GM21619 (cell line): ENCODE measurements around the gene PPP4R3A.
"Not testable (repeated sequence)": the region's sequence is repeated elsewhere in the genome, so short reads cannot be mapped to it uniquely, and the experiment has no call there.

ENCODE experiments used
- ATAC-seq: cut with Tn5 transposase; IDR thresholded peaks from one replicate; pipeline ENCODE4 v1.9.1; 2021; ENCODE audit not compliant: unreplicated experiment

Gene PPP4R3A

DNA sequence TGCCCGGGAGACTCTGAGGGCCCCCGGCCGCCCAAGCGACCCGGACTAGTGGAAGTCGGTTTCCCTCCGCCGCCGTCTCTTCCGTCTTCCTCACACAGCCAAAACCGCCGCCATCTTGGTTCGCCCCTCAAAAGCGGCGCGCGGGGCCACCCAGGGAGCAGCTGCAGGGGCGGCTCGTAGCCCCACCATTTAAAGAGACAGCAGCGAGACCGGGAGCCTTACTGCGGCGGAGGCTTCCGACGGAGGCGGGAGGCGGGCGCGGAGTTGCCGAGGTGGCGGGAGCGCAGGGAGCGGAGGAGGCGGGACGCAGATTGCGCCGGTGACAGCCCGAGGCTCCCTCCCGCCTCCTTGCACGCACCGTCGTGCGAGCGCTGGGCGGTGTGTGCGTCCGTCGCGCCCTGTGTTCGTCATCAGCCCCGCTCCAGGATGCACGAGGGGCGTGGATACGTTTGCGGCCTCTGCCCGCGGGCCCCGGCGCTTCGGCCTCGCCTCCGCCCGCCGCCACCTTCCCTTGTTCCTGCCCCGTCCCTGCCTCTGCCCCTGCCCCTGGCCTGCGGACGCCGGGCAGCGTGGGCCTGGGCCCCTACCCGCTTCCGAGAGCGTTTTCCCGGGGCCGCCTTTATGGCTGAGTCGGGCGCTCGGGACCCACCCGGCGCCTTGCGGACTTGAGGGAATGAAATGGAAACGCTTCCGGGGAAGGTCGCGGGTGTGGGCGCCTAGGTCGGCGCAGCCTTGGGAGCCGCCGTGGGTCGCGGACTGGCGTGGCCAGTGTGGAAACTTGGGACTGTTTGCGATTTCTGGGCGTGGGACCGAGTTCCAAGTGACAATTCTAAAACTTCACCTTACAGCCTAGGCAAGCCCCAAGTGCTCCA, at the start of gene PPP4R3A:
TSS of gene PPP4R3A (minus strand) at position 140 of the 872 bp plus-strand sequence. CDS start 663 bp downstream, outside the sequence.
- peak; percentile 73 for ATAC-seq

DNA sequence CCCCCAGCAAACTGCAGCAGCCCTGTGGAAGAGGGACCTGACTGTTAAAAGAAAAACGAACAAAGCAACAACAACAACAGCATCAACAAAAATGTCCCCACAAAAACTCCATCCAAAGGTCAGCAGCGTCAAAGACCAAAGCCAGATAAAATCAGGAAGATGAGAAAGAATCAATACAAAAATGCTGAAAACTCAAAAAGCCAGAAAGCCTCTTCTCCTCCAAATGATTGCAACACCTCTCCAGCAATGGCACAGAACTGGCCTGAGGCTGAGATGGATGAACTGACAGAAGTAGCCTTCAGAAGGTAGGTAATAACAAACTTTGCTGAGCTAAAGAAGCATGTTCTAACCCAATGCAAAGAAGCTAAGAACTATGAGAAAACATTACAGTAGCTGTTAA, 45.4 kb upstream of the PPP4R3A start:
- no peak for ATAC-seq

DNA sequence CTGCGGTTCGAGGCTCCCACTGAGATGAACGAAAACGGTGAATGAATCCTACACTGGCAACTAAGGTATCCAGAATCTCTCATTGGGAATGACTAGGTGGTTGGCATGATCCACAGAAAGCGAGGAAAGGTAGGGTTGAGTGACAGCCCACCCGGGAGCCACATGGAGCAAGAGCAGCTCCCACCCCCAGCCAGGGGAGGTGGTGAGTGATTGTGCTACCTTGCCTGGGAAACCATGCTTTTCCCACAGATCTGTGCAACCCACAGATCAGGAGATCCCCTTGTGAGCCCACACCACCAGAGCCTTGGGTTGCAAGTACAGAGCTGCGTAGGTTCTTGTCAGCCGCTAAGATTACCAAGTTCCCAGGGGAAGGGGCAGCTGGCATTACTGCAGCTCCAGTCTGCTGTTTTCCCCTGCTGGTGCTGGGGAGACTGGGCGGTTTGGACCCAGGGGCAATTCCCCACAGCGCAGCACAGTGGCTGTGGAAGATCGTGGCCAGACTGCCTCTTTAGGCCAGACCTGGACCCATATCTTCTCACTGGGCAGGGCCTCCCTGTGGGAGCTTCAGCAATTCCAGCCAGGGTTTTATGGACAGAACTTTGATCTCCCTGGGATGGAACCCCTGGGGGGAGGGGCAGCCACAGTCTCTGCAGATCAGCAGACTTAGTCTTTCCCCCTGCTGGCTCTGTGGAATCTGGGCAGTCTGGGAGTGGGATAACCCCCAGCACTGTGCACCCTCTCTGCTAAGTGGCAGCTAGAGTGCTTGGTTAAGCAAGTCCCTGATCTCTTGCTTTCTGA, 44.6 kb upstream of the PPP4R3A start:
- ATAC-seq = no peak

DNA sequence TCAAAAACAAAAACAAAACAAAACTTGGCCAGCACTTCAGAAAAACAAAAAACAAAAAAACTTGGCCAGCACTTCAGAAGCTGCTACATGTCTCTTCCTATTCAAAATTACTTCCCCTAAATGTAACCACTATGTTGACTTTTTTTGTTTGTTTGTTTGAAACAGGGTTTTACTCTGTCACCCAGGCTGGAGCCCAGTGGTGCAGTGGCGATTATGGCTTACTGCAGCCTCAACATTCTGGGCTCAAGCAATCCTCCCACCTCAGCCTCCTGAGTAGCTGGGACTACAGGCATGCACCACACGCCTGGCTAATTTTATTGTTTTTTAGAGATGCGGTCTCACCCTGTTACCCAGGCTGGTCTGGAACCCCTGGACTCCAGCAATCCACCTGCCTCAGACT, 38.0 kb upstream of the PPP4R3A start:
- no peak for ATAC-seq

DNA sequence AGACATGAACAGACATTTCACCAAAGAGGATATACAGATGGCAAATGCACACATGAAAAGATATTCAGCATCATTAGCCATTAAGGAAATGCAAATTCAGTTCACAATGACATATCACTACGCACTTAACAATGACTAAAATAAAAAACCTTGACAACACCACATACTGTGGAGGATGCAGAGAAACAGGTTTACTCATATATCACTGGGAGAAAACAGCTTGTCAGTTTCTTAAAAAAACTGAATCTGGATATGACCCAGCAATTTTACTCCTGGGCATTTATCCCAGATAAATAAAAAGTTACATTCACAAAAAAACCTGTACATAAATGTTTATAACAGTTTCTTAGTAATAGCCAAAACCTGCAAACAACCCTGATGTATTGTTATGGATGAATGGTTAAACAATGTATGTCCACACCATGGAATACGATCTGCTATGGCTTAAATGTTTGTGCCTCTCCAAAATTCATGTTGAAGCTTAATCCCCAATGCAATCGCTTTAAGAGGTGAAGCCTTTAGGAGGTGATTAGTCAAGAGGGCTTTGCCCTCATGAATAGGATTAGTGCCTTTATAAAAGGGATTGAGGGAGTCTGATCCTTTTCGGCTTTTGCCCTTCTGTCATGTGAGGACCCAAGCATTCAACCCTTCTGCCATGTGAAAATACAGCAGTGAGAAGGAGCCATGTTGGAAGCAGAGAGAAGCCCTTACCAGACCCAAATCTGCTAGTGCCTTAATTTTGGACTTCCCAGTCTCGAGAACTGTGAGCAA, 36.0 kb upstream of the PPP4R3A start:
- no peak for ATAC-seq

DNA sequence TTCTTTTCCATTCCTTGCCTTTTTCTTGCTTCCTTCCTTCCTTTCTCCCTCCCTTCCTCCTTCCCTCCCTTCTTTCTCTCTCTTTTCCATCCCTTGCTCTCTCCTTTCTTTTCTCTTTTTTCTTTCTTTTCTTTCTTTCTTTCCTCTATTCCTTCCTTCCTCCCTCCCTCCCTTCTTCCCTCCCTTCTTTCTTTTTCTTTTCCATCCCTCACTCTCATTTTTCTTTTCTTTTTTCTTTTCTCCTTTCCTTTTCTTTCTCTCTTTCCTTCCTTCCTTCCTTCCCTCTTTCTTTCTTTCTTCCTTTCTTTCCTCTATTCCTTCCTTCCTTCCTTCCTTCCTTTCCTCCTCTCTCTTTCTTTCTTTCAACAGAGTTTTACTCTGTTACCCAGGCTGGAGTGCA, 35.1 kb upstream of the PPP4R3A start:
- no peak for ATAC-seq

DNA sequence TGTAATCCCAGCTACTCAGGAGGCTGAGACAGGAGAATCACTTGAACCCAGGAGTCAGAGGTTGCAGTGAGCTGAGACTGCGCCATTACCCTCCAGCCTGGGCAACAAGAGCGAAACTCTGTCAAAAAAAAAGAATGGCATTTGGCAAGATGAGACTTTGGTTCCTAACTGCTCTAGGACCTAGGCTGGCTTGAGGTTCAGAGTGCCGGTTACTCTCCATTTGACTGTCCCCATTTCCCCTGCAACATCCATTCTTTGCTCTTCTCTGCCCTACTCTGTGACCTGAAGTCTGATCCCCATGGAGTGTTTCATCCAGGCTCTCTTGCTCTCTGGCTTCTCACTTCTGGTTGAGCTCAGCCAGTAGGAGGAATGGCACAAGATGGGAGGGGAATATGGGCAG, 26.2 kb upstream of the PPP4R3A start:
- ATAC-seq = no peak

DNA sequence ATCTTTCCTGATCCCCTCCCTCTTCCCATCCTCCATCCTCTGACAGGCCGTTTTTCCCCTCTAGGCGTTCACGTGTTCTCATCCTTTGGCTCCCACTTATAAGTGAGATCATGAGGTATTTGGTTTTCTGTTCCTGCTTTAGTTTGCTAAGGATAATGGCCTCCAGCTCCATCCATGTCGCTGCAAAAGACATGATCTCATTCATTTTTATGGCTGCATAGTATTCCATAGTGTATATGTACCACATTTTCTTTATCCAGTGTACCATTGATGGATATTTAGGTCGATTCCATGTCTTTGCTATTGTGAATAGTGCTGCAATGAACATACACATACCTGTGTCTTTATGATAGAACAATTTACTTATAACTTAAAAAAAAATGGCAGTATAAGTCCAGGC, 23.9 kb upstream of the PPP4R3A start:
- ATAC-seq = not testable (repeated sequence)

DNA sequence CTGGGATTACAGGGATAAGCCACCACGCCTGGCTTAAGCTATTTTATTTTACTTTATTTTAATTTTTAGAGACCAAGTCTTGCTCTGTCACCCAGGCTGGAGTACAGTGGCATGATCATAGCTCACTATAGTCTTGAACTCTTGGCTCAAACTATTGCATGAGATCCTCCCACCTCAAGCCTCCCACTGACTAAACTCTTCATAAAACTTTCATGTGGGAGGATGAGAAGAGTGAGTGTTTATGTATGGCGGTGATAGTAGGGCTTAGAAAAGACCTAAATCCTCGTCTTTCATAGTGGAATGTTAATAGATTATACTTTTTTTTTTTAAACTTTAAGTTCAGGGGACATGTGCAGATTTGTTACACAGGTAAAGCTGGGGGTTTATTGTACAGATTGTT, 23.5 kb upstream of the PPP4R3A start:
- ATAC-seq = no peak

DNA sequence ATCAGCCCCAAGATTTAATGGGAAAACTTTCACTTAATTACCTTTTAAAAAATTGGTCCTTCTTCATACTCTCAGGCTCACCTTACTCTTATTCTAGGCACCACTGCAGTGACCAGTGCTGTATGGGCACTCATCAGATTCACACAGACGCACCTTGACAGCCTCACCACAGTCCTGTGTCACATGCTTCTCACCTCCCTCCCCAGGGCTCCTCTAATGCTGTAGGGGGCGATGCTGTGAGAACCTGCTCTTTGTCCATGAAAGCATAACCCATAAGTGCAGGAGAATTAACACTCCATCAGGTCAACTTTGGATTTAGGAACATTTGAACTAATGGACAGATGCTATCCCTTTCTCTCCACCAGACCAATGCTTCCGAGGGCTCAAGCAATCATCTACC, 13.9 kb upstream of the PPP4R3A start:
- ATAC-seq = no peak

DNA sequence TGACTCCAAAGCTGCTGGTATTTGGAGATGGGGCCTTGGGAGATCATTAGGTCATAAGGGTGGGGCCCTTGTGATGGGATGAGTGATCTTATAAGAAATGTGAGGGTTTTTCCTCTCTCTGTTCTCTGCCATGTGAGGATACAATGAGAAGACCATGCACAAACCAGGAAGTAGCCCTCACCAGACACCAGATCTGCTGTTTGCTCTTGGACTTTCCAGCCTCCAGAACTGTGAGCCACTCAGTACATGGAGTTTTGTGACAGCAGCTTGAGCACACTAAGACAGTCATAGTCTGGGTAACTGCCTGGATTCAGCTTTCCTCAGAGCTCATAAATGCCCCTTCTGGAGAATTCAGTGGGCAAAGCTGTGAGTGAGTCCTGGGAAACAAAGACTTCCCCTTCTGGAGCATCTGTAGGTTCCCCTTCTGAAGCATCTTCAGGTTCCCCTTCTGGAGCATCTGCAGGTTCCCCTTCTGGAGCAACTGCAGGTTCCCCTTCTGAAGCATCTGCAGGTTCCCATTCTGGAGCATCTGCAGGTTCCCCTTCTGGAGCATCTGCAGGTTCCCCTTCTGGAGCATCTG, 11.0 kb upstream of the PPP4R3A start:
- no peak for ATAC-seq

DNA sequence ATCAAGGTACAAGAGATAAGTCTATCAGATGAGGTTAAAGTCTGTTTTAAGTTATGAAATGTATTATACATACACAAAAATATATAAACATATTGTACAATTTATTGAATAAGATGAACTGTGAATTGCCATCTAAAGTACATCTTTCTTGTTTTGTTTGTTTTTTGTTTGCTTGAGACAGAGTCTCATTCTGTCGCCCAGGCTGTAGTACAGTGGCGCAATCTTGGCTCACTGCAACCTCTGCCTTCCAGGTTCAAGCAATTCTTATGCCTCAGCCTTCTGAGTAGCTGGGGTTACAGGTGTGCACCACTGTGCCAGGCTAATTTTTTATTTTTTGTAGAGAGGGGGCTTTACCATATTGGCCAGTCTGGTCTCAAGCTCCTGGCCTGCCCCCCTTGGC, 10.0 kb upstream of the PPP4R3A start:
- ATAC-seq = no peak

DNA sequence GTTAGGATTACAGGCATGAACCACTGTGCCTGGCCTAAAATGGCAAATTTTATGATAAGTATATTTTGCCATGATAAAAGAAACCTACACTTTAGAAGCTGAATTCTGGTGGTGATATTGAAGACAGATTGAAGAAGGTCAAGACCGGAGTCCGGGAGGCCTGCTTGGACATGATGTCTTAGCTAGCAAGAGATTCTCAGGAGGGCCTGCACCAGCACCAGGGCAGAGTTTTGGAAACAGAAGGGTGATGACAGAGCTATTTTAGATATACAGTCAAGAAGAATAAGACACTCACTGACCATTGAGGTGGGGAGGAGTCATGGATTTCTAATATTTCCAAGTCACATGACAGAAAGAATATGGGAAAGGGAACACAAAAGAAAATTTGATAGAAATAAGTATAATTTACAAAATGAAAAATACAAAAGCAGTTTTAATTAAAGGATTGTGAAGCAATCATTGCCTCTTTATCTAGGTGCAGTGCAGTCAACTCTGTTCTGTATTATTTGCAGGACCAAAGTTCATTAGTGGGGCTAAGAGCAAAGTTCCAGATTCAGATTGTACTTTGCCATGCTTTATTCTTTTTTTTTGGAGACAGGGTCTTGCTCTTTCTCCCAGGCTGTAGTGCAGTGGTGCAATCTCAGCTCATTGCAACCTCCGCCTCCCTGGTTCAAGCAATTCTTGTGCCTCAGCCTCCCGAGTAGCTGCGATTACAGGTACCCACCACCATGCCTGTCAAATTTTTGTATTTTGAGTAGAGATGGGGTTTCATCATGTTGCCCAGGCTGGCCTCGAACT, 9.3 kb upstream of the PPP4R3A start:
- ATAC-seq = no peak

DNA sequence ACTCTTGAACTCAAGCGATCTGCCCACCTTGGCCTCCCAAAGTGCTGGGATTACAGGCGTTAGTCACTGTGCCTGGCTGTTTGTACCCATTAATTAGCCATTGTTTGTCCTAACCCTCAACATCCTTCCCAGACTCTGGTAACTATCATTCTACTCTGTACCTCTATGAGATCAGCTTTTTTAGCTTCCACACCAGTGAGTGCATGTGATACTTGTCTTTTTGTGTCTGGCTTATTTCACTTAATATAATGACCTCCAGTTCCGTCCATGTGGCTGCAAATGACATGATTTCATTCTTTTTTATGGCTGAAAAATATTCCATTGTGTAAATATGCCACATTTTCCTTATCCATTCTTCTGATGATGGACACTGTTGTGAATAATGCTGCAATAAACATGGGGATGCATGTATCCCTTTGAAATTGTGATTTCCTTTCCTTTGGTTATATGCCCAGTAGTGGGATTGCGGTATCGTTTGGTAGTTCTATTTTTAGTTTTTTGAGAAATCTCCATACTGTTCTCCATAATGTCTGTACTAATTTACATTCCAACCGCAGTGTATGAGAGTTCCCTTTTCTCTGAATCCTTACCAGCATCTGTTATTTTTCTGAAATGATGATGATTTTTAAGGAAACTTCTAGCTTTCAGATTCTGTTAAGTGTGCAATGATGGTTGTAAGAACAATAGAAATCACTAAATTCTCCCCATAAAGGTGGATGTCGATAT, 6.7 kb upstream of the PPP4R3A start:
- no peak for ATAC-seq

DNA sequence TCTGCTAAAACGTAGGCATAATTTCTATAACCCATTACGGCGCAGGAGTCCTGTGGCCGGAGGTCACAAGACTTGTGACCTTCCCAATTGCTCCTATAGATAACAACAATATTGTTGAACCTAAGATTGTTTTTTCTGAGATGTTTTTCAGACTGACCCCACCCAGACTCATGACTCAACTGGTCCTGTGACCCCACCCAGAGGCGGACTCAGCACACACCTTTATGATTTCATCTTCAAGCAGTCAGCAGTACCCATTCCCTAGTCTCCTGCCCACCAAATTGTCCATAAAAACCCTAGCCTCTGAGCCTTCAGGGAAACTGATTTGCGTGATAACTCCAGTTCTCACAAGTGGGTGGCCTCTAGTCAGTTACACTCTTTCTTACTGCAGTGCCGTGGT, 5.9 kb upstream of the PPP4R3A start:
- ATAC-seq = no peak

DNA sequence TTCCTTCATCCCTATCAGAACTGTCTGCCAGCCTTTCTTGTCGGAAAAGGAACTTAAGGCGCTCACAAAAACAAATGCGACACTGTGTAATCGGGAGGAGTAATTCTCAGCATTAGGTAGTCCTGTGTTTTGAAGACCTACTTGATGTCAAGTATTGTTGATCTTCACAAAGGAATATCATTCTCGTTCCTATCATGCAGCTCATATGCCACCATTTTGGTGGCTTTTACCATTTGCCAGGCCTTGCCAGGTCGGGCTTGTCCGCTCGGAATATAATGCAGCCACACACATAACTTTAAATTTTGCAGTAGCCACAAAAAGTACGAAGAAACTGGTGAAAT, 903 bp upstream of the PPP4R3A start:
- no peak for ATAC-seq

DNA sequence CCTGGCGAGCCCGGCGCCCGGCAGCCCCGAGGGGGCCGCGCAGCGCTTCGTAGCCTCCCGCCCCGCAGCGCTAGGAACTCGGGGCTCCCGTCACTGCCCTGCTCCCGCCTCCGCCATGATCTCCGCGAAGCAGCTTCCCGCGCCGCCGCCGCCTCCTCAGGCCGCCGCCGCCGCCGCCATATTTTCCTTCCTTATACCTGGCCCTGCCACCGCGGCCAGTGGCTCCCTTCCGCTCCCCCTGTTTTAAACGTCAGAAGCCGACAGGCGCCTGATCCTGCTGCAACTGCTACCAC, 286 bp downstream of the PPP4R3A start:
- ATAC-seq = peak; percentile 28

DNA sequence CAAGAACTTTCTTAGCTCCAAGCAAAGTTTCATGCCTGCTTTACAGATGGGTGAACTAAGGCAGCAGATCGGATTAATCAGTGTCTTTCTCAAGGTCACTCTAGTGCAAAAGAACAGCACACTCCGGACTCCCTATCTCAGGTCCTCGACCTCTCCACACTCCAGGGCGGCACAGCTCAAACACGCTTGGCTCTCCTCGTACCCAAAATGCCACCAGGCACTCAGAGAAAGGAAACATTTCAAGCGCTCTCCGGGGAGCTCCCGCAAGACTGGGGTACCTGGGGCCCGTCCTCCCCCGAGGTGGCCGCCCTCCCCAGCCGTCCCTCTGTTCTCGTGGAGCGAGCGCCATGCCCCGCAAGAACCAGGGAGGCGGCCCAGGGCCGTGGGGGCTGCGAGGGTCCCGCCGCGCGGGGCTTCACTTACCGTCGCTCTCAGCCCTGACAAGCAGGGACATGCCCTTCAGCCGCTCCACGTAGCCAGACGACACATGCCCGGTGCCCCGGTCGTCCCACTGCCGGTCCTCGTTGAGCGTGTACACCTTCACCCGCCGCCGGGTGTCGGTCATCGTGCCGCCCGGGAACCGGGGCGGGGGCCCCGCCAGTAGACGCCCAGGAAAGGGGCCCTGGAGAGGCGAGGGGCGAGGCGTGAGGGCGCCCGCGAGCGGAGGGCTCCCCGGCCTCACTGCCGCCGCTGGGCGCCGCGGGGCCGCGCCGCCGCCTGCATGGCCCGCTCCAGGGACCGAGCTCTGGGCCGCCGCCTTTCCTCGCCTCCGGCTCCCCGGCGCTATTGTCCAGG, 830 bp downstream of the PPP4R3A start:
- ATAC-seq = peak; percentile 18

DNA sequence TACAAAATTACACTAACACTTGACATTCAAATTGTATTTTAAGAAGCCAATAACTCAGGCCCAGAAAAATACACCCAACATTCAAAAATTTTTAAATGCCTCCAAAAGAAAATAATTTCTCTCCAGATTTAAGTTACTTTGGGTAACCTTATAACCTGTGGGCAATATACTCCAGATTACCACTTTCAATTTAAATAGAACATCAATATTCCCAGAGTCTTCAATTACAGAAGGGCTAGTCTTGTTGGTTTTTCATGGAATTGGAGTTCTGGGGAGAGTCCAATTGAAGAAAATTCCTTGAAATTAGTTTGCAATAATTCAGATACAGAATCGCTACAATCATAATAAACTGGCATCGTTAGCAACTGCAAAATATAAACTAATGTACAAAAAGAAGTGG, 2.0 kb downstream of the PPP4R3A start:
- no peak for ATAC-seq
